ENCODE results near the gene OLFM1. TPM values are rescaled to one million over a fixed set of nuclear protein-coding genes. Genes with fewer than 3 reads are reported as not detected.

OLFM1 gene
- total and polyA plus RNA-seq, 9 of the 15 experiments (the other 6 are each of a cell fraction or from before 2014, with no cell fraction given) = not detected

GRCh38 chr9:135093111-135093510, 5.6 kb downstream of the OLFM1 start:
- no peak for FAIRE-seq
- BruUV-seq (replicated peaks) = no TSS peak

More at GRCh38 chr9:135093111-135093510, 5.6 kb downstream of the OLFM1 start:
- ChIA-PET CTCF (ENCODE audit: low intra/inter-chr PET ratio) (no interaction called here), POLR2A (interaction anchor here (0.6 kb wide), 2 partner anchors 132 to 212 kb away, joined by 3 read pairs; no protein-coding TSS in a partner anchor)
- no peak overlapping the region for H3K27ac ChIP-seq (ENCODE audit: extremely low read depth, low read depth, low read length)
- H3K36me3 ChIP-seq (ENCODE audit: control insufficient read depth, insufficient read depth, low read length) = no peaks in the 10 kb centered on the region
- ATAC-seq = no peak
- H3K9me3 ChIP-seq (replicated peaks; ENCODE audit: control insufficient read depth, insufficient read depth, low read depth, low read length) = no peaks in the 10 kb centered on the region
- intact Hi-C loops (cut with micrococcal nuclease) = no loop called here
- H3K4me3 ChIP-seq = no peak overlapping the region
- TF ChIP-seq EP400 (IDR thresholded peaks at IDR 0.05) (no peak), HDAC1 (IDR thresholded peaks at IDR 0.05) (no peak), ZNF253 (CRISPR knock-in tag; conservative IDR thresholded peaks at IDR 0.05) (no peak), HDAC8 (tag; IDR thresholded peaks at IDR 0.05) (no peak), IRF2 (CRISPR knock-in tag; IDR thresholded peaks at IDR 0.05) (no peak), ETV6 (IDR thresholded peaks at IDR 0.05; ENCODE audit: borderline replicate concordance in 1 of 2, low read depth in 2 of 2, low read length in 1 of 2) (no peak), ETV6 (CRISPR knock-in tag; IDR thresholded peaks at IDR 0.05; ENCODE audit: borderline replicate concordance) (no peak), ZNF76 (CRISPR knock-in tag; IDR thresholded peaks at IDR 0.05; ENCODE audit: borderline replicate concordance) (no peak)
- TF ChIP-seq, protein P1, sequence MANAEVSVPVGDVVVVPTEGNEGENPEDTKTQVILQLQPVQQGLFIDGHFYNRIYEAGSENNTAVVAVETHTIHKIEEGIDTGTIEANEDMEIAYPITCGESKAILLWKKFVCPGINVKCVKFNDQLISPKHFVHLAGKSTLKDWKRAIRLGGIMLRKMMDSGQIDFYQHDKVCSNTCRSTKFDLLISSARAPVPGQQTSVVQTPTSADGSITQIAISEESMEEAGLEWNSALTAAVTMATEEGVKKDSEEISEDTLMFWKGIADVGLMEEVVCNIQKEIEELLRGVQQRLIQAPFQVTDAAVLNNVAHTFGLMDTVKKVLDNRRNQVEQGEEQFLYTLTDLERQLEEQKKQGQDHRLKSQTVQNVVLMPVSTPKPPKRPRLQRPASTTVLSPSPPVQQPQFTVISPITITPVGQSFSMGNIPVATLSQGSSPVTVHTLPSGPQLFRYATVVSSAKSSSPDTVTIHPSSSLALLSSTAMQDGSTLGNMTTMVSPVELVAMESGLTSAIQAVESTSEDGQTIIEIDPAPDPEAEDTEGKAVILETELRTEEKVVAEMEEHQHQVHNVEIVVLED (CRISPR knock-in tag; IDR thresholded peaks at IDR 0.05) = no peak
- in situ Hi-C loops (cut with MboI) = no loop called here
- no peaks in the 10 kb centered on the region for H3K4me1 ChIP-seq (replicated peaks in 1 of 2; ENCODE audit: control insufficient read depth in 2 of 2, insufficient read depth in 2 of 2, low read length in 2 of 2)
- H3K4me2 ChIP-seq (ENCODE audit: insufficient read depth, low read length) = no peak overlapping the region
- H3K27me3 ChIP-seq (ENCODE audit: control insufficient read depth in 2 of 2, insufficient read depth in 2 of 2, low read length in 2 of 2) = no peaks in the 10 kb centered on the region; a peak in 1 of 5 replicates
- H3K9ac ChIP-seq (ENCODE audit: insufficient read depth in 1 of 2, low read depth in 2 of 2, low read length in 2 of 2) = no peak overlapping the region
- no peak overlapping the region for H2AFZ ChIP-seq (ENCODE audit: low read depth, low read length)
- H3K9me1 ChIP-seq (ENCODE audit: control insufficient read depth, insufficient read depth, low read length) = no peaks in the 10 kb centered on the region
- no peak for DNase-seq (ENCODE audit: extremely low read depth in 1 of 4, low spot score in 3 of 4)
- peaks cover under 1% of the 10 kb centered on the region; the same call in 1 of the 2 replicates for H4K20me1 ChIP-seq (replicated peaks; ENCODE audit: control insufficient read depth, insufficient read depth, low read length)
- WGBS (ENCODE audit: insufficient coverage, low coverage, missing lambda C conversion rate) = 0% methylated on average over 5 of the region's 5 CpGs
- H3K79me2 ChIP-seq (ENCODE audit: control insufficient read depth, insufficient read depth, low read length) = no peaks in the 10 kb centered on the region

Measured in K562 (cell line).